HCT116 (cell line): ENCODE measurements around the gene ZNF532. TPM values are rescaled to one million over a fixed set of nuclear protein-coding genes. Genes with fewer than 3 reads are reported as not detected.

Source experiments
- ATAC-seq: fragments of 200-7000 bp; cut with Tn5 transposase; 2 replicates; pipeline ENCODE4 v1.9.1; 2020; ENCODE audit warnings: mild to moderate bottlenecking, moderate library complexity
- BruUV-seq: library from RNA; stranded (reverse); fragments of 400-500 nt; replicated peaks from 2 replicates; lab custom pipeline; 2021; lab: Mats Ljungman, UMichigan
- CTCF ChIA-PET: fragments of 300-600 bp; sonication (Branson Sonifier 250); formaldehyde crosslinking; loops from one replicate; lab custom pipeline; 2021; ENCODE audit warnings: antibody characterized with exemption; lab: Charles Lee
- POLR2A ChIA-PET: fragments of 300-600, 350-600 bp; sonication (Branson Sonifier 250); formaldehyde crosslinking; loops from one replicate; lab custom pipeline; 2021; ENCODE audit warnings: antibody characterized with exemption; lab: Charles Lee
- RAD21 ChIA-PET, 2 experiments: fragments of 300-600 bp; sonication (Branson Sonifier 250); formaldehyde crosslinking; loops; one replicate each; lab custom pipeline; 2023; ENCODE audit warnings: low total read pairs in 2 of 2; ENCODE audit not compliant: uncharacterized antibody in 2 of 2, unreplicated experiment in 2 of 2, low non-redundant PET in 1 of 2; lab: Charles Lee
- DNase-seq: peaks from one replicate; pipeline ENCODE4 v3.0.0-alpha.2; 2010; ENCODE audit warnings: low read depth, low spot score
- H2AFZ ChIP-seq: fragments of 200-600 bp; shearing (Covaris generic), sonication (generic); 2 replicates; pipeline ENCODE4 v1.6.1; 2017; ENCODE audit warnings: low read depth, mixed run types, mixed read lengths, antibody characterized with exemption, low read length; ENCODE audit not compliant: poor library complexity, severe bottlenecking
- H3K27ac ChIP-seq: 2 replicates; pipeline ENCODE4 v1.5.1; 2012; ENCODE audit warnings: low read depth, low read length
- H3K27me3 ChIP-seq: fragments of 200-600 bp; sonication (generic); 2 replicates; pipeline ENCODE4 v1.6.1; 2016; ENCODE audit warnings: mixed run types, low read length, mixed read lengths; ENCODE audit not compliant: insufficient read depth
- H3K36me3 ChIP-seq, 2 experiments: fragments of 200-500 bp in 1 of 2; fragments of 200-600 bp in 1 of 2; sonication (Bioruptor generic) in 1 of 2; sonication (generic) in 1 of 2; 2 replicates each; pipeline versions ENCODE4 v1.5.1 to v1.6.1; 2014 to 2016; ENCODE audit warnings: low read length in 2 of 2, inconsistent platforms in 1 of 2, mixed read lengths in 1 of 2, mixed run types in 1 of 2; ENCODE audit not compliant: insufficient read depth in 2 of 2, control insufficient read depth in 1 of 2
- H3K4me1 ChIP-seq, 2 experiments: fragments of 200-600 bp in 1 of 2; sonication (generic) in 1 of 2; 2 replicates each; pipeline versions ENCODE4 v1.5.1 to v1.6.1; 2012 to 2017; ENCODE audit warnings: low read length in 2 of 2, inconsistent platforms in 1 of 2, mild to moderate bottlenecking in 1 of 2, mixed read lengths in 1 of 2, mixed run types in 1 of 2, moderate library complexity in 1 of 2; ENCODE audit not compliant: insufficient read depth in 2 of 2, control insufficient read depth in 1 of 2
- H3K4me2 ChIP-seq: fragments of 200-600 bp; sonication (generic); 2 replicates; pipeline ENCODE4 v1.6.1; 2017; ENCODE audit warnings: mixed run types, low read length, mixed read lengths
- H3K4me3 ChIP-seq, 2 experiments: fragments of 200-600 bp in 1 of 2; sonication (generic) in 1 of 2; replicated peaks in 1 of 2; 2 replicates each; pipeline ENCODE4 v1.5.1; 2011 to 2016; ENCODE audit warnings: low read length in 2 of 2, control low read depth in 1 of 2, low read depth in 1 of 2, mild to moderate bottlenecking in 1 of 2, mixed read lengths in 1 of 2, mixed run types in 1 of 2
- H3K79me2 ChIP-seq: fragments of 200-600 bp; sonication (generic); 2 replicates; pipeline ENCODE4 v1.6.1; 2017; ENCODE audit warnings: mild to moderate bottlenecking, mixed run types, low read length, moderate library complexity, mixed read lengths; ENCODE audit not compliant: insufficient read depth
- H3K9ac ChIP-seq: fragments of 200-600 bp; sonication (generic); 2 replicates; pipeline ENCODE4 v1.6.1; 2016; ENCODE audit warnings: low read length, mixed read lengths
- H3K9me2 ChIP-seq: fragments of 200-600 bp; sonication (generic), shearing (Covaris generic); 2 replicates; pipeline ENCODE4 v1.6.1; 2017; ENCODE audit warnings: mixed run types, mild to moderate bottlenecking, moderate library complexity; ENCODE audit not compliant: insufficient read depth
- H3K9me3 ChIP-seq, 2 experiments: fragments of 200-500 bp in 1 of 2; fragments of 200-600 bp in 1 of 2; sonication (Bioruptor generic) in 1 of 2; sonication (generic) in 1 of 2; 2 replicates each; pipeline ENCODE4 v1.6.1; 2014 to 2017; ENCODE audit warnings: low read length in 2 of 2, mixed read lengths in 2 of 2, inconsistent platforms in 1 of 2, low read depth in 1 of 2, mild to moderate bottlenecking in 1 of 2, mixed run types in 1 of 2, moderate library complexity in 1 of 2; ENCODE audit not compliant: control insufficient read depth in 1 of 2, insufficient read depth in 1 of 2
- H4K20me1 ChIP-seq: fragments of 200-600 bp; sonication (generic), shearing (Covaris generic); 2 replicates; pipeline ENCODE4 v1.6.1; 2017; ENCODE audit warnings: mixed run types, mild to moderate bottlenecking, moderate library complexity; ENCODE audit not compliant: insufficient read depth
- CBX3 ChIP-seq: IDR thresholded peaks from 2 replicates; pipeline ENCODE4 v1.6.1; 2012; ENCODE audit warnings: low read depth
- CEBPB ChIP-seq: IDR thresholded peaks from 2 replicates; pipeline ENCODE4 v1.6.1; 2012; ENCODE audit warnings: low read depth
- EZH2 ChIP-seq: fragments of 200-600 bp; sonication (generic); IDR thresholded peaks from 2 replicates; pipeline ENCODE4 v1.6.1; 2017; ENCODE audit warnings: antibody characterized with exemption, mixed run types
- EZH2phosphoT487 ChIP-seq: fragments of 200-600 bp; IDR thresholded peaks from 2 replicates; pipeline ENCODE4 v1.6.1; 2018; ENCODE audit warnings: antibody characterized with exemption, borderline replicate concordance
- FOSL1 ChIP-seq: IDR thresholded peaks from 2 replicates; pipeline ENCODE4 v1.6.1; 2012; ENCODE audit warnings: low read depth
- JUND ChIP-seq: IDR thresholded peaks from 2 replicates; pipeline ENCODE4 v1.6.1; 2012
- POLR2A ChIP-seq: IDR thresholded peaks from 2 replicates; pipeline ENCODE4 v1.7.0; 2011; ENCODE audit warnings: borderline replicate concordance; ENCODE audit not compliant: insufficient read depth, insufficient read length; ENCODE audit errors: extremely low read depth
- POLR2AphosphoS5 ChIP-seq: IDR thresholded peaks from 2 replicates; pipeline ENCODE4 v1.6.1; 2011; ENCODE audit warnings: mild to moderate bottlenecking, low read depth, low read length, moderate library complexity
- RAD21 ChIP-seq: IDR thresholded peaks from 2 replicates; pipeline ENCODE4 v1.6.1; 2012; ENCODE audit warnings: low read depth, mild to moderate bottlenecking
- SIN3A ChIP-seq: IDR thresholded peaks from 2 replicates; pipeline ENCODE4 v1.6.1; 2012; ENCODE audit warnings: low read depth
- SP1 ChIP-seq: IDR thresholded peaks from 2 replicates; pipeline ENCODE4 v1.6.1; 2012; ENCODE audit warnings: low read depth
- SRF ChIP-seq: IDR thresholded peaks from 2 replicates; pipeline ENCODE4 v1.6.1; 2012; ENCODE audit warnings: low read depth
- TCF7L2 ChIP-seq: IDR thresholded peaks from 2 replicates; pipeline ENCODE4 v1.7.0; 2011; ENCODE audit warnings: borderline replicate concordance, inconsistent platforms; ENCODE audit not compliant: insufficient read depth, insufficient read length; ENCODE audit errors: extremely low read depth
- ZFX ChIP-seq: fragments of 450-650 bp; IDR thresholded peaks from 2 replicates; pipeline ENCODE4 v1.6.1; 2017
- intact Hi-C: fragments of 100-400 bp; cut with micrococcal nuclease; formaldehyde crosslinking; loops from 2 replicates; pipeline ENCODE4 v1.10.0; 2022
- total RNA-seq: library from RNA; stranded (reverse); gene quantifications from one replicate; pipeline ENCODE4 v1.2.1, GENCODE V29; 2021; ENCODE audit not compliant: unreplicated experiment
- TF ChIP-seq, protein P1 (sequence below): IDR thresholded peaks from 2 replicates; pipeline ENCODE4 v1.6.1; 2012
- TF ChIP-seq, protein P2 (sequence below): IDR thresholded peaks from 2 replicates; pipeline ENCODE4 v1.6.1; 2011; ENCODE audit warnings: mild to moderate bottlenecking, low read length, moderate library complexity; ENCODE audit not compliant: insufficient replicate concordance; ENCODE audit errors: extremely low read depth
- TF ChIP-seq, protein P3 (sequence below): IDR thresholded peaks from 2 replicates; pipeline ENCODE4 v1.6.1; 2012
- TF ChIP-seq, protein P4 (sequence below), 3 experiments: fragments of 200-600 bp in 1 of 3; sonication (generic) in 1 of 3; IDR thresholded peaks in 2 of 3; conservative IDR thresholded peaks in 1 of 3; 2 replicates each; pipeline ENCODE4 v1.5.1; 2012 to 2017; ENCODE audit warnings: low read depth in 2 of 3, low read length in 2 of 3, antibody characterized with exemption in 1 of 3, borderline replicate concordance in 1 of 3, control low read depth in 1 of 3, mild to moderate bottlenecking in 1 of 3, mixed read lengths in 1 of 3, mixed run types in 1 of 3, moderate library complexity in 1 of 3; ENCODE audit not compliant: insufficient read depth in 1 of 3
- TF ChIP-seq, protein P5 (sequence below): IDR thresholded peaks from 2 replicates; pipeline ENCODE4 v1.6.1; 2012; ENCODE audit warnings: low read depth

Gene ZNF532
- total RNA-seq, 1 experiment from 2014 or later = 11.6 TPM

DNA sequence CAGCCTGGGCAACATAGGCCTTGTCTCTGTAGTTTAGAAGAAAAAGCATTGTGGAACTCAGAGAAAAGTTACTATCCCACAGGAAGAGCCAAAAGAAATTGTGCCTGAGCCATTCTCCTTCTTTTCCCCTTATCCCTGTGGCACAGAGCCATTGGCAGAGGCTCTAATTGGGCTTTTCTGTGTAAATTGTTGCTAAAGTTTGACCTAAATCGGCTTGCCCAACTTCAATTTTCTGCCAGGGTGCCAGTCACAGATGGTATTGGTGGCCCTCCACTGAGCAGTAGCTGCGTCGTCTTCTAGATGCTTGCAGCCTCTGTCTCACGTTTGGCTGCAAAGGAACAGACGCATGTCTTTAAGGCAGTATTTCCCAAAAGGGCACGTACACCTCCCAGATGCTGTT is 30.3 kb downstream of the ZNF532 start:
- Histone ChIP-seq H3K4me3 (no peak overlapping the region), H3K36me3 (no peaks in the 10 kb centered on the region), H3K9me2 (no peaks in the 10 kb centered on the region), H3K9me3 (no peaks in the 10 kb centered on the region), H3K9ac (no peak overlapping the region), H3K4me2 (no peak overlapping the region), H3K4me1 (peaks cover 0 to 16% of the 10 kb centered on the region in 2 experiments; a peak in 2 of 4 replicates), H2AFZ (no peak overlapping the region), H4K20me1 (no peaks in the 10 kb centered on the region), H3K27ac (no peak overlapping the region), H3K27me3 (no peaks in the 10 kb centered on the region), H3K79me2 (no peaks in the 10 kb centered on the region)
- no peak for ATAC-seq
- no peak for DNase-seq
- ChIA-PET CTCF (no interaction called here), POLR2A (no interaction called here), RAD21 (no interaction called here)
- TF ChIP-seq, protein P1, sequence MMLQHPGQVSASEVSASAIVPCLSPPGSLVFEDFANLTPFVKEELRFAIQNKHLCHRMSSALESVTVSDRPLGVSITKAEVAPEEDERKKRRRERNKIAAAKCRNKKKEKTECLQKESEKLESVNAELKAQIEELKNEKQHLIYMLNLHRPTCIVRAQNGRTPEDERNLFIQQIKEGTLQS = no peak
- TF ChIP-seq FOSL1 (no peak), SP1 (no peak), POLR2A (no peak), JUND (no peak), SIN3A (no peak), ZFX (no peak), EZH2 (no peak), SRF (no peak), CEBPB (no peak), RAD21 (no peak), CBX3 (no peak), POLR2AphosphoS5 (no peak), TCF7L2 (no peak), EZH2phosphoT487 (no peak)
- TF ChIP-seq, protein P2, sequence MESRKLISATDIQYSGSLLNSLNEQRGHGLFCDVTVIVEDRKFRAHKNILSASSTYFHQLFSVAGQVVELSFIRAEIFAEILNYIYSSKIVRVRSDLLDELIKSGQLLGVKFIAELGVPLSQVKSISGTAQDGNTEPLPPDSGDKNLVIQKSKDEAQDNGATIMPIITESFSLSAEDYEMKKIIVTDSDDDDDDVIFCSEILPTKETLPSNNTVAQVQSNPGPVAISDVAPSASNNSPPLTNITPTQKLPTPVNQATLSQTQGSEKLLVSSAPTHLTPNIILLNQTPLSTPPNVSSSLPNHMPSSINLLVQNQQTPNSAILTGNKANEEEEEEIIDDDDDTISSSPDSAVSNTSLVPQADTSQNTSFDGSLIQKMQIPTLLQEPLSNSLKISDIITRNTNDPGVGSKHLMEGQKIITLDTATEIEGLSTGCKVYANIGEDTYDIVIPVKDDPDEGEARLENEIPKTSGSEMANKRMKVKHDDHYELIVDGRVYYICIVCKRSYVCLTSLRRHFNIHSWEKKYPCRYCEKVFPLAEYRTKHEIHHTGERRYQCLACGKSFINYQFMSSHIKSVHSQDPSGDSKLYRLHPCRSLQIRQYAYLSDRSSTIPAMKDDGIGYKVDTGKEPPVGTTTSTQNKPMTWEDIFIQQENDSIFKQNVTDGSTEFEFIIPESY = no peak
- TF ChIP-seq, protein P3, sequence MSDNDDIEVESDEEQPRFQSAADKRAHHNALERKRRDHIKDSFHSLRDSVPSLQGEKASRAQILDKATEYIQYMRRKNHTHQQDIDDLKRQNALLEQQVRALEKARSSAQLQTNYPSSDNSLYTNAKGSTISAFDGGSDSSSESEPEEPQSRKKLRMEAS = no peak
- TF ChIP-seq, protein P4, sequence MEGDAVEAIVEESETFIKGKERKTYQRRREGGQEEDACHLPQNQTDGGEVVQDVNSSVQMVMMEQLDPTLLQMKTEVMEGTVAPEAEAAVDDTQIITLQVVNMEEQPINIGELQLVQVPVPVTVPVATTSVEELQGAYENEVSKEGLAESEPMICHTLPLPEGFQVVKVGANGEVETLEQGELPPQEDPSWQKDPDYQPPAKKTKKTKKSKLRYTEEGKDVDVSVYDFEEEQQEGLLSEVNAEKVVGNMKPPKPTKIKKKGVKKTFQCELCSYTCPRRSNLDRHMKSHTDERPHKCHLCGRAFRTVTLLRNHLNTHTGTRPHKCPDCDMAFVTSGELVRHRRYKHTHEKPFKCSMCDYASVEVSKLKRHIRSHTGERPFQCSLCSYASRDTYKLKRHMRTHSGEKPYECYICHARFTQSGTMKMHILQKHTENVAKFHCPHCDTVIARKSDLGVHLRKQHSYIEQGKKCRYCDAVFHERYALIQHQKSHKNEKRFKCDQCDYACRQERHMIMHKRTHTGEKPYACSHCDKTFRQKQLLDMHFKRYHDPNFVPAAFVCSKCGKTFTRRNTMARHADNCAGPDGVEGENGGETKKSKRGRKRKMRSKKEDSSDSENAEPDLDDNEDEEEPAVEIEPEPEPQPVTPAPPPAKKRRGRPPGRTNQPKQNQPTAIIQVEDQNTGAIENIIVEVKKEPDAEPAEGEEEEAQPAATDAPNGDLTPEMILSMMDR (IDR thresholded peaks at IDR 0.05 in 2 of 3, conservative IDR thresholded peaks at IDR 0.05 in 1 of 3; ENCODE audit: borderline replicate concordance in 1 of 3, insufficient read depth in 1 of 3, low read depth in 2 of 3, low read length in 2 of 3) = no peak
- TF ChIP-seq, protein P5, sequence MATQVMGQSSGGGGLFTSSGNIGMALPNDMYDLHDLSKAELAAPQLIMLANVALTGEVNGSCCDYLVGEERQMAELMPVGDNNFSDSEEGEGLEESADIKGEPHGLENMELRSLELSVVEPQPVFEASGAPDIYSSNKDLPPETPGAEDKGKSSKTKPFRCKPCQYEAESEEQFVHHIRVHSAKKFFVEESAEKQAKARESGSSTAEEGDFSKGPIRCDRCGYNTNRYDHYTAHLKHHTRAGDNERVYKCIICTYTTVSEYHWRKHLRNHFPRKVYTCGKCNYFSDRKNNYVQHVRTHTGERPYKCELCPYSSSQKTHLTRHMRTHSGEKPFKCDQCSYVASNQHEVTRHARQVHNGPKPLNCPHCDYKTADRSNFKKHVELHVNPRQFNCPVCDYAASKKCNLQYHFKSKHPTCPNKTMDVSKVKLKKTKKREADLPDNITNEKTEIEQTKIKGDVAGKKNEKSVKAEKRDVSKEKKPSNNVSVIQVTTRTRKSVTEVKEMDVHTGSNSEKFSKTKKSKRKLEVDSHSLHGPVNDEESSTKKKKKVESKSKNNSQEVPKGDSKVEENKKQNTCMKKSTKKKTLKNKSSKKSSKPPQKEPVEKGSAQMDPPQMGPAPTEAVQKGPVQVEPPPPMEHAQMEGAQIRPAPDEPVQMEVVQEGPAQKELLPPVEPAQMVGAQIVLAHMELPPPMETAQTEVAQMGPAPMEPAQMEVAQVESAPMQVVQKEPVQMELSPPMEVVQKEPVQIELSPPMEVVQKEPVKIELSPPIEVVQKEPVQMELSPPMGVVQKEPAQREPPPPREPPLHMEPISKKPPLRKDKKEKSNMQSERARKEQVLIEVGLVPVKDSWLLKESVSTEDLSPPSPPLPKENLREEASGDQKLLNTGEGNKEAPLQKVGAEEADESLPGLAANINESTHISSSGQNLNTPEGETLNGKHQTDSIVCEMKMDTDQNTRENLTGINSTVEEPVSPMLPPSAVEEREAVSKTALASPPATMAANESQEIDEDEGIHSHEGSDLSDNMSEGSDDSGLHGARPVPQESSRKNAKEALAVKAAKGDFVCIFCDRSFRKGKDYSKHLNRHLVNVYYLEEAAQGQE = no peak
- intact Hi-C loops = no loop called here
- BruUV-seq = no TSS peak
